PC-3 (cell line): ENCODE results near the gene SLC35F3.

Source experiments
- CTCF ChIP-seq: fragments of 300-600 bp; sonication (generic); conservative IDR thresholded peaks from 2 replicates; pipeline ENCODE4 v1.5.1; 2017; ENCODE audit warnings: antibody characterized with exemption, low read depth, mild to moderate bottlenecking, low read length
- EZH2 ChIP-seq: fragments of 300-600 bp; sonication (generic); IDR thresholded peaks from one replicate; pipeline ENCODE4 v1.6.1; 2017; ENCODE audit warnings: antibody characterized with exemption, mild to moderate bottlenecking, low read length; ENCODE audit not compliant: unreplicated experiment
- EZH2phosphoT487 ChIP-seq: fragments of 300-600 bp; sonication (generic); IDR thresholded peaks from 2 replicates; pipeline ENCODE4 v1.6.1; 2018; ENCODE audit warnings: mild to moderate bottlenecking, antibody characterized with exemption, low read length, borderline replicate concordance

GRCh38 chr1:233936842-233937241 is 32.4 kb downstream of the SLC35F3 start:
- TF ChIP-seq CTCF (no peak), EZH2phosphoT487 (no peak), EZH2 (no peak)
